IMR-90 (cell line): ENCODE data around the gene SLC6A12. TPM values are rescaled to one million over a fixed set of nuclear protein-coding genes. Genes with fewer than 3 reads are reported as not detected.

Experiments used
- ATAC-seq: fragments of 200-7000 bp; cut with Tn5 transposase; 2 replicates; pipeline ENCODE4 v1.9.1; 2020; ENCODE audit warnings: low read depth, mild to moderate bottlenecking, moderate library complexity
- BruUV-seq: library from RNA; stranded (reverse); fragments of 400-500 nt; replicated peaks from 2 replicates; lab custom pipeline; 2021; lab: Mats Ljungman, UMichigan
- CTCF ChIA-PET: fragments of 300-600 bp; formaldehyde crosslinking; extraction: SDS; loops from one replicate; lab custom pipeline; 2021; ENCODE audit warnings: antibody characterized with exemption; lab: Yijun Ruan, JAX
- POLR2A ChIA-PET: fragments of 300-600 bp; sonication (Branson Sonifier 250); formaldehyde crosslinking; loops from one replicate; lab custom pipeline; 2022; ENCODE audit warnings: antibody characterized with exemption; ENCODE audit not compliant: unreplicated experiment; lab: Charles Lee
- DNase-seq: peaks from one replicate; pipeline ENCODE4 v3.0.0; 2013
- H2AFZ ChIP-seq: replicated peaks from 2 replicates; pipeline ENCODE3; 2013; ENCODE audit warnings: low read length, mild to moderate bottlenecking; ENCODE audit not compliant: poor library complexity
- H2AK5ac ChIP-seq: 2 replicates; pipeline ENCODE4 v1.6.1; 2013; ENCODE audit warnings: low read depth, low read length, inconsistent platforms
- H2AK9ac ChIP-seq: replicated peaks from 2 replicates; pipeline ENCODE3; 2013; ENCODE audit warnings: mild to moderate bottlenecking, low read depth, low read length, moderate library complexity; ENCODE audit not compliant: poor library complexity
- H2BK120ac ChIP-seq: 2 replicates; pipeline ENCODE4 v1.6.1; 2013; ENCODE audit warnings: low read depth, low read length, inconsistent platforms
- H2BK15ac ChIP-seq: 3 replicates; pipeline ENCODE4 v1.6.1; 2013; ENCODE audit warnings: low read depth, low read length, inconsistent platforms
- H2BK20ac ChIP-seq: 2 replicates; pipeline ENCODE4 v1.6.1; 2013; ENCODE audit warnings: low read depth, mild to moderate bottlenecking, inconsistent platforms, low read length, moderate library complexity
- H2BK5ac ChIP-seq: 2 replicates; pipeline ENCODE4 v1.6.1; 2013; ENCODE audit warnings: mild to moderate bottlenecking, low read depth, low read length, inconsistent platforms; ENCODE audit not compliant: poor library complexity, severe bottlenecking
- H3K14ac ChIP-seq: replicated peaks from 2 replicates; pipeline ENCODE4 v1.6.1; 2013; ENCODE audit warnings: low read depth, low read length, inconsistent platforms
- H3K18ac ChIP-seq: 2 replicates; pipeline ENCODE4 v1.6.1; 2013; ENCODE audit warnings: low read depth, low read length, control low read depth
- H3K23ac ChIP-seq: 2 replicates; pipeline ENCODE4 v1.6.1; 2013; ENCODE audit warnings: low read depth, low read length, inconsistent platforms
- H3K27ac ChIP-seq: 2 replicates; pipeline ENCODE4 v1.5.1; 2013; ENCODE audit warnings: mild to moderate bottlenecking, control low read depth, low read length; ENCODE audit not compliant: insufficient read depth
- H3K27me3 ChIP-seq: 2 replicates; pipeline ENCODE4 v1.6.1; 2013; ENCODE audit warnings: low read length; ENCODE audit not compliant: control insufficient read depth, insufficient read depth
- H3K36me3 ChIP-seq: 2 replicates; pipeline ENCODE4 v1.6.1; 2013; ENCODE audit warnings: low read length, mixed read lengths; ENCODE audit not compliant: control insufficient read depth, insufficient read depth
- H3K4ac ChIP-seq: 2 replicates; pipeline ENCODE4 v1.6.1; 2013; ENCODE audit warnings: low read depth, low read length, inconsistent platforms
- H3K4me1 ChIP-seq: 2 replicates; pipeline ENCODE4 v1.6.1; 2013; ENCODE audit warnings: low read length, mixed read lengths; ENCODE audit not compliant: control insufficient read depth, insufficient read depth
- H3K4me2 ChIP-seq: 2 replicates; pipeline ENCODE4 v1.6.1; 2013; ENCODE audit warnings: low read depth, mild to moderate bottlenecking, control low read depth, low read length, moderate library complexity
- H3K4me3 ChIP-seq: 2 replicates; pipeline ENCODE4 v1.5.1; 2013; ENCODE audit warnings: low read depth, mild to moderate bottlenecking, control low read depth, low read length, moderate library complexity; ENCODE audit not compliant: insufficient read depth
- H3K56ac ChIP-seq: 2 replicates; pipeline ENCODE4 v1.6.1; 2013; ENCODE audit warnings: low read length, inconsistent platforms; ENCODE audit not compliant: insufficient read depth; ENCODE audit errors: extremely low read depth
- H3K79me1 ChIP-seq, 2 experiments: 2 replicates each; pipeline ENCODE4 v1.6.1; 2013; ENCODE audit warnings: low read length in 2 of 2, inconsistent platforms in 1 of 2, low read depth in 1 of 2
- H3K9ac ChIP-seq: 2 replicates; pipeline ENCODE4 v1.6.1; 2013; ENCODE audit warnings: low read depth, low read length, control low read depth
- H3K9me1 ChIP-seq: 2 replicates; pipeline ENCODE4 v1.6.1; 2013; ENCODE audit warnings: low read length, inconsistent platforms; ENCODE audit not compliant: insufficient read depth
- H3K9me3 ChIP-seq: 2 replicates; pipeline ENCODE4 v1.6.1; 2013; ENCODE audit warnings: low read length; ENCODE audit not compliant: control insufficient read depth, insufficient read depth
- H4K20me1 ChIP-seq: 2 replicates; pipeline ENCODE4 v1.6.1; 2013; ENCODE audit warnings: low read length, inconsistent platforms; ENCODE audit not compliant: insufficient read depth
- H4K5ac ChIP-seq: 2 replicates; pipeline ENCODE4 v1.6.1; 2013; ENCODE audit warnings: mild to moderate bottlenecking, low read depth, low read length, control low read depth
- H4K8ac ChIP-seq, 2 experiments: 2 replicates each; pipeline ENCODE4 v1.6.1; 2013; ENCODE audit warnings: low read depth in 2 of 2, low read length in 2 of 2, control low read depth in 1 of 2, inconsistent platforms in 1 of 2
- H4K91ac ChIP-seq: 2 replicates; pipeline ENCODE4 v1.6.1; 2013; ENCODE audit warnings: low read depth, low read length, inconsistent platforms; ENCODE audit not compliant: insufficient read depth
- BHLHE40 ChIP-seq: fragments of 150-350 bp; IDR thresholded peaks from 2 replicates; pipeline ENCODE4 v1.6.1; 2016; ENCODE audit warnings: mild to moderate bottlenecking, low read depth, low read length
- FOS ChIP-seq: fragments of 150-350 bp; IDR thresholded peaks from 2 replicates; pipeline ENCODE4 v1.6.1; 2016; ENCODE audit warnings: low read depth, low read length
- MXI1 ChIP-seq: IDR thresholded peaks from 2 replicates; pipeline ENCODE4 v1.6.1; 2012; ENCODE audit warnings: low read depth, mild to moderate bottlenecking, low read length, moderate library complexity, borderline replicate concordance
- NFE2L2 ChIP-seq: fragments of 150-350 bp; IDR thresholded peaks from 2 replicates; pipeline ENCODE4 v1.6.1; 2016; ENCODE audit warnings: low read depth, mild to moderate bottlenecking, low read length
- RAD21 ChIP-seq: IDR thresholded peaks from 2 replicates; pipeline ENCODE4 v1.6.1; 2012; ENCODE audit warnings: low read length, improper control_type of control experiment
- RCOR1 ChIP-seq: IDR thresholded peaks from 2 replicates; pipeline ENCODE4 v1.6.1; 2012; ENCODE audit warnings: mild to moderate bottlenecking, low read length, improper control_type of control experiment; ENCODE audit not compliant: insufficient replicate concordance
- SMC3 ChIP-seq: fragments of 150-350 bp; IDR thresholded peaks from 2 replicates; pipeline ENCODE4 v1.6.1; 2016; ENCODE audit warnings: low read depth, mild to moderate bottlenecking, antibody characterized with exemption, low read length, moderate library complexity
- WGBS, 2 experiments: methylation state at CpG; one replicate each; pipeline versions ENCODE4 v1.1.5 to v1.1.7; 2013; ENCODE audit warnings: missing lambda C conversion rate in 2 of 2; ENCODE audit not compliant: insufficient read length in 1 of 2; ENCODE audit errors: extremely low coverage in 2 of 2; 5-methylcytosine and 5-hydroxymethylcytosine counted together
- dilution Hi-C: fragments of 300-500 bp; cut with HindIII; formaldehyde crosslinking; loops from one replicate; pipeline ENCODE4 v1.14.3; 2018; ENCODE audit warnings: low sequenced_read_pairs; ENCODE audit not compliant: unreplicated experiment
- in situ Hi-C: fragments of 300-500 bp; cut with MboI; formaldehyde crosslinking; loops from 3 replicates; pipeline ENCODE4 v1.14.3; 2019; ENCODE audit warnings: low sequenced_read_pairs, inconsistent platforms, mixed read lengths
- intact Hi-C: fragments of 100-400 bp; cut with micrococcal nuclease; formaldehyde crosslinking; loops from 2 replicates; pipeline ENCODE4 v1.10.0; 2022
- polyA plus RNA-seq, 3 experiments: library from polyadenylated mRNA; depleted of rRNA; stranded (reverse); fragments of >200 nt; gene quantifications; 2 replicates each; pipeline ENCODE4 v1.2.3, GENCODE V29; 2012; ENCODE audit warnings: low replicate concordance in 1 of 3
- total RNA-seq: library from RNA; depleted of rRNA; stranded (reverse); fragments of >200 nt; gene quantifications from 2 replicates; pipeline ENCODE4 v1.2.3, GENCODE V29; 2012
- TF ChIP-seq, protein P1 (sequence below): fragments of 150-350 bp; IDR thresholded peaks from 2 replicates; pipeline ENCODE4 v1.6.1; 2017; ENCODE audit warnings: mild to moderate bottlenecking, antibody characterized with exemption, low read length, low read depth
- TF ChIP-seq, protein P2 (sequence below): conservative IDR thresholded peaks from 2 replicates; pipeline ENCODE4 v1.5.1; 2012; ENCODE audit warnings: mild to moderate bottlenecking, low read depth, low read length, improper control_type of control experiment

The SLC6A12 gene
- total and polyA plus RNA-seq, 2 of the 4 experiments (the other 2 are of a cell fraction) = not detected

DNA sequence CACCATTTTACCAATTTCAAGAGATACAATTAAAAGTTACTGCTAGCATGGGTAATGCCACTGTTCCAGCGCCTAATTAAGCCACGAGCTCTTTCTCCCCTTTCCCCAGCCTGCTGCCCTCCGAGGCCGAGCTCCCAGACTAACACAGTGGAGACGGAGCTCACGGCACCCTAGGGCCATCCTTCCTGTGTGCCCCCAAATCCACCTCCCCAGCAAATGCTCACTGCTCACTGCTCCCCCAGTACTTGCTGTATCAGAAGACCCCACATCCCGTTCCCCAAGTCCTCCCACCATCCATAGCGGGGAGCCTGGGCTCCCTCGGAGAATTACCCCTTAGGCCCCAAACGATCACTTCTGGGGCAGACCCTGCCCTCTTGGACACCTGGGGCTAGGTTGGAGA, 42.7 kb downstream of the SLC6A12 start:
- Histone ChIP-seq H2AK9ac (no peak overlapping the region), H2BK15ac (no peak overlapping the region), H3K14ac (no peak overlapping the region), H3K4me3 (no peak overlapping the region), H2BK120ac (no peak overlapping the region), H2AFZ (no peak overlapping the region), H3K27ac (no peak overlapping the region), H4K91ac (no peak overlapping the region), H2AK5ac (no peak overlapping the region), H2BK20ac (no peak overlapping the region), H4K8ac (no peak overlapping the region), H3K27me3 (peaks cover 4% of the 10 kb centered on the region; the same call in 1 of the 2 replicates), H3K9ac (no peak overlapping the region), H3K4me2 (no peak overlapping the region), H3K9me1 (peaks cover 1% of the 10 kb centered on the region), H3K56ac (no peak overlapping the region), H3K18ac (no peak overlapping the region), H3K79me1 (no peaks in the 10 kb centered on the region; a peak in 1 of 4 replicates), H2BK5ac (no peak overlapping the region), H3K36me3 (no peaks in the 10 kb centered on the region), H3K23ac (no peak overlapping the region), H4K5ac (no peak overlapping the region), H4K20me1 (no peaks in the 10 kb centered on the region), H3K4ac (no peak overlapping the region), H3K9me3 (no peaks in the 10 kb centered on the region), H3K4me1 (peaks cover 11% of the 10 kb centered on the region)
- DNase-seq (no peak), ATAC-seq (no peak)
- TF ChIP-seq NFE2L2 (no peak), RCOR1 (no peak), RAD21 (no peak), FOS (no peak), MXI1 (no peak), SMC3 (no peak), BHLHE40 (no peak)
- TF ChIP-seq, protein P1, sequence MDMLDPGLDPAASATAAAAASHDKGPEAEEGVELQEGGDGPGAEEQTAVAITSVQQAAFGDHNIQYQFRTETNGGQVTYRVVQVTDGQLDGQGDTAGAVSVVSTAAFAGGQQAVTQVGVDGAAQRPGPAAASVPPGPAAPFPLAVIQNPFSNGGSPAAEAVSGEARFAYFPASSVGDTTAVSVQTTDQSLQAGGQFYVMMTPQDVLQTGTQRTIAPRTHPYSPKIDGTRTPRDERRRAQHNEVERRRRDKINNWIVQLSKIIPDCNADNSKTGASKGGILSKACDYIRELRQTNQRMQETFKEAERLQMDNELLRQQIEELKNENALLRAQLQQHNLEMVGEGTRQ = no peak
- TF ChIP-seq, protein P2, sequence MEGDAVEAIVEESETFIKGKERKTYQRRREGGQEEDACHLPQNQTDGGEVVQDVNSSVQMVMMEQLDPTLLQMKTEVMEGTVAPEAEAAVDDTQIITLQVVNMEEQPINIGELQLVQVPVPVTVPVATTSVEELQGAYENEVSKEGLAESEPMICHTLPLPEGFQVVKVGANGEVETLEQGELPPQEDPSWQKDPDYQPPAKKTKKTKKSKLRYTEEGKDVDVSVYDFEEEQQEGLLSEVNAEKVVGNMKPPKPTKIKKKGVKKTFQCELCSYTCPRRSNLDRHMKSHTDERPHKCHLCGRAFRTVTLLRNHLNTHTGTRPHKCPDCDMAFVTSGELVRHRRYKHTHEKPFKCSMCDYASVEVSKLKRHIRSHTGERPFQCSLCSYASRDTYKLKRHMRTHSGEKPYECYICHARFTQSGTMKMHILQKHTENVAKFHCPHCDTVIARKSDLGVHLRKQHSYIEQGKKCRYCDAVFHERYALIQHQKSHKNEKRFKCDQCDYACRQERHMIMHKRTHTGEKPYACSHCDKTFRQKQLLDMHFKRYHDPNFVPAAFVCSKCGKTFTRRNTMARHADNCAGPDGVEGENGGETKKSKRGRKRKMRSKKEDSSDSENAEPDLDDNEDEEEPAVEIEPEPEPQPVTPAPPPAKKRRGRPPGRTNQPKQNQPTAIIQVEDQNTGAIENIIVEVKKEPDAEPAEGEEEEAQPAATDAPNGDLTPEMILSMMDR = no peak
- ChIA-PET CTCF (no interaction called here), POLR2A (no interaction called here)
- 92% methylated on average over 4 of the region's 10 CpGs; no CpG with 5 or more reads in 1 of the 2 experiments for WGBS, 2 experiments
- in situ Hi-C loops = no loop called here
- no TSS peak for BruUV-seq
- dilution Hi-C loops = no loop called here
- intact Hi-C loops = no loop called here
